ENCODE data around the gene CHIT1. TPM values are rescaled to one million over a fixed set of nuclear protein-coding genes. Genes with fewer than 3 reads are reported as not detected.
A peak's percentile ranks its signal among the peaks of the same experiment; 100 is the strongest.

The CHIT1 gene
- total and polyA plus RNA-seq, 10 donors: 2.0 to 165 (median 6.7) TPM

DNA sequence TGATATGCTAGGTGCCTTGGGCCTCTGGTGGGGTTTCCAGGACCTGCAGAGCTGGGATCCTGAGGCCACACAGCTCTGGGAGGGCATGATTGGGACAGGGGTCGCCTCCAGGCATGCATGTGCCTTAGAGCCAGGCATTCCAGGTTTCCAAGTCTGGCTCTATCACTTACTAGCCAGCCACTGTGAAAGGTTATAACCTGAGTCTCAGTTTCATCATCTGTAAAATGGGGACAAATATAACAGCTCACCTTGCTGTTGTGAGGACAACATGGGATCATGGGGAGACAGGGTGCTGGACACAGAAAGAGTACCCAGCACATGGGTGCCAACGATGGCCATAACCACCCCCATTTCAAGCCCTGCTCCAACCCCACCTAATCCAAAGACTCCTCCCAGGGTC, 45.6 kb downstream of the CHIT1 start:
- DNase-seq: peak; percentile 44
- 81 to 95% (median 86%) methylated on average over 2 of the region's 2 CpGs for WGBS, 5 donors
- Histone ChIP-seq H3K4me1 (peaks cover 0 to 52% (median 12%) of the 10 kb centered on the region in 6 donors), H3K27ac (no peak overlapping the region), H3K4me3 (no peak overlapping the region), H3K36me3 (peaks cover 0 to 11% (median 0%) of the 10 kb centered on the region in 6 donors), H3K9me3 (no peaks in the 10 kb centered on the region), H3K27me3 (replicated peaks in 1 of 7) (peaks cover 0 to 34% (median 0%) of the 10 kb centered on the region in 7 donors)
- TF ChIP-seq POLR2AphosphoS5 (IDR thresholded peaks at IDR 0.05) (no peak), POLR2A (IDR thresholded peaks at IDR 0.05) (no peak), CTCF (IDR thresholded peaks at IDR 0.05 in 8 of 11, conservative IDR thresholded peaks at IDR 0.05 in 3 of 11) (no peak)
- intact Hi-C loops (cut with DNase I; ENCODE audit: low total_unique reads): no loop called here

- no peak overlapping the region for H3K27ac ChIP-seq
- WGBS, 5 donors: 86 to 95% (median 92%) methylated on average over 4 to 7 of the region's 7 CpGs
- no peaks in the 10 kb centered on the region for H3K9me3 ChIP-seq
- H3K36me3 ChIP-seq: peaks cover 0 to 11% (median 0%) of the 10 kb centered on the region in 6 donors
- H3K27me3 ChIP-seq (replicated peaks in 1 of 7): peaks cover 0 to 41% (median 0%) of the 10 kb centered on the region in 7 donors
- no peak overlapping the region for H3K4me3 ChIP-seq
- peaks cover 0 to 52% (median 13%) of the 10 kb centered on the region in 6 donors for H3K4me1 ChIP-seq
- DNase-seq: no peak
- intact Hi-C loops (cut with DNase I; ENCODE audit: low total_unique reads): no loop called here
- no peak for TF ChIP-seq POLR2A (IDR thresholded peaks at IDR 0.05)
- no peak for TF ChIP-seq POLR2AphosphoS5 (IDR thresholded peaks at IDR 0.05)
- no peak for TF ChIP-seq CTCF (IDR thresholded peaks at IDR 0.05 in 8 of 11, conservative IDR thresholded peaks at IDR 0.05 in 3 of 11)
These were observed 47.0 kb downstream of the CHIT1 start for GRCh38 chr1:203182387-203182953.

- Histone ChIP-seq H3K27me3 (replicated peaks in 1 of 7) (peaks cover 0 to 44% (median 0%) of the 10 kb centered on the region in 7 donors), H3K4me1 (peaks cover 0 to 52% (median 14%) of the 10 kb centered on the region in 6 donors), H3K4me3 (no peak overlapping the region), H3K27ac (no peak overlapping the region), H3K36me3 (peaks cover 0 to 11% (median 0%) of the 10 kb centered on the region in 6 donors), H3K9me3 (no peaks in the 10 kb centered on the region)
- 60 to 74% (median 72%) methylated on average over 7 to 10 of the region's 10 CpGs for WGBS, 5 donors
- intact Hi-C loops (cut with DNase I; ENCODE audit: low total_unique reads): no loop called here
- DNase-seq: no peak
- no peak for TF ChIP-seq CTCF (IDR thresholded peaks at IDR 0.05 in 8 of 11, conservative IDR thresholded peaks at IDR 0.05 in 3 of 11)
- no peak for TF ChIP-seq POLR2AphosphoS5 (IDR thresholded peaks at IDR 0.05)
- no peak for TF ChIP-seq POLR2A (IDR thresholded peaks at IDR 0.05)
These were observed 47.7 kb downstream of the CHIT1 start for GRCh38 chr1:203181586-203182386.
